Right cardiac atrium (tissue), 5 donors: Measurements from ENCODE around the gene EFEMP2. TPM values are rescaled to one million over a fixed set of nuclear protein-coding genes. Genes with fewer than 3 reads are reported as not detected.
A peak's percentile ranks its signal among the peaks of the same experiment; 100 is the strongest.
"Not testable (repeated sequence)": the region's sequence is repeated elsewhere in the genome, so short reads cannot be mapped to it uniquely, and the experiment has no call there.

Experiments
- ATAC-seq, 2 donors: fragments of 200-7000 bp; cut with Tn5 transposase; one replicate each; pipeline versions ENCODE4 v1.8.0 to v1.9.1; 2020; ENCODE audit warnings: moderate library complexity in 2 of 2, mild to moderate bottlenecking in 1 of 2
- DNase-seq, 3 donors: peaks; one replicate each; pipeline ENCODE4 v3.0.0-alpha.2; 2020
- H3K27ac ChIP-seq: one replicate; pipeline ENCODE4 v1.5.1; 2013; ENCODE audit warnings: mild to moderate bottlenecking, low read length, control low read depth, moderate library complexity
- H3K27me3 ChIP-seq: one replicate; pipeline ENCODE4 v1.6.1; 2013; ENCODE audit not compliant: control insufficient read depth, insufficient read depth
- H3K4me1 ChIP-seq: one replicate; pipeline ENCODE4 v1.6.1; 2013; ENCODE audit warnings: low read length; ENCODE audit not compliant: control insufficient read depth, insufficient read depth
- H3K4me3 ChIP-seq: one replicate; pipeline ENCODE4 v1.5.1; 2013; ENCODE audit warnings: low read length, control low read depth
- H3K9me3 ChIP-seq: one replicate; pipeline ENCODE4 v1.6.1; 2013; ENCODE audit warnings: low read length; ENCODE audit not compliant: control insufficient read depth
- WGBS: extraction: QIAGEN DNeasy Blood & Tissue Kit; methylation state at CpG from one replicate; pipeline ENCODE4 v1.1.7; 2013; 5-methylcytosine and 5-hydroxymethylcytosine counted together
- intact Hi-C, 4 donors: fragments of 100-400 bp; cut with DNase I; formaldehyde crosslinking; loops; one replicate each; pipeline versions ENCODE4 v1.11.0 to v1.14.0; 2022 to 2023
- polyA plus RNA-seq: library from polyadenylated mRNA; stranded (reverse); fragments of 200-250 nt; gene quantifications from one replicate; pipeline ENCODE4 v1.2.3, GENCODE V29; 2013
- total RNA-seq, 4 donors: library from RNA; stranded (reverse); fragmentation: NEBNext Ultra II Directional; extraction: Animal tissue kit (Norgen Biotek cat#: 25700); gene quantifications; one replicate each; pipeline ENCODE4 v1.2.1, GENCODE V29; 2021
- donor health status: healthy with polysubstance abuse.
- donor health status: DM: no; HTN: yes; CAD: no.
- donor health status: DM: no; HTN: no; CAD: no.
- donor health status: DM: no; HTN: yes; CAD: no; lungs with severe emphysema.
- donor health status: DM: yes; HTN: yes; CAD: no.

EFEMP2 gene
- total and polyA plus RNA-seq, 5 donors: 128 to 164 (median 140) TPM

GRCh38 chr11:65900125-65900898 is 27.7 kb upstream of the EFEMP2 start, which contains the start of gene FOSL1:
Gene FOSL1 (minus strand): TSS chr11:65900388. CDS start chr11:65900339, 49 bp downstream.
- intact Hi-C loops: no loop called here
- WGBS: 2% methylated on average over 80 of the region's 80 CpGs

GRCh38 chr11:65899356-65900124 is 26.9 kb upstream of the EFEMP2 start:
- 2% methylated on average over 78 of the region's 78 CpGs for WGBS
- no peak overlapping the region for H3K27ac ChIP-seq
- peak overlapping the region; percentile 49 for H3K4me3 ChIP-seq
- ATAC-seq (peak; percentile 38 to 83), DNase-seq (peak; percentile 82 to 84 (median 83))
- H3K27me3 ChIP-seq: no peaks in the 10 kb centered on the region
- no peaks in the 10 kb centered on the region for H3K4me1 ChIP-seq
- intact Hi-C loops: no loop called here
- H3K9me3 ChIP-seq: no peaks in the 10 kb centered on the region

More at GRCh38 chr11:65900125-65900898, 27.7 kb upstream of the EFEMP2 start, which contains the start of gene FOSL1:
- Histone ChIP-seq H3K4me3 (peak within 1 kb of the TSS; percentile 49), H3K9me3 (no peaks in the 10 kb centered on the region), H3K27me3 (no peaks in the 10 kb centered on the region), H3K4me1 (no peaks in the 10 kb centered on the region), H3K27ac (no peak within 1 kb of the TSS)
- DNase-seq (peak; percentile 93 to 94 (median 94)), ATAC-seq (peak; percentile 91 to 93)

GRCh38 chr11:65898656-65899355 is 26.2 kb upstream of the EFEMP2 start:
- WGBS: 28% methylated on average over 28 of the region's 28 CpGs
- ATAC-seq (no peak), DNase-seq (no peak)
- Histone ChIP-seq H3K27me3 (no peaks in the 10 kb centered on the region), H3K27ac (no peak overlapping the region), H3K4me3 (peak overlapping the region; percentile 49), H3K4me1 (no peaks in the 10 kb centered on the region), H3K9me3 (no peaks in the 10 kb centered on the region)
- intact Hi-C loops: no loop called here

- H3K27ac ChIP-seq: no peak overlapping the region
- DNase-seq (no peak), ATAC-seq (no peak)
- 96% methylated on average over 4 of the region's 4 CpGs for WGBS
- H3K9me3 ChIP-seq: no peaks in the 10 kb centered on the region
- intact Hi-C loops: no loop called here
- no peaks in the 10 kb centered on the region for H3K27me3 ChIP-seq
- no peak overlapping the region for H3K4me3 ChIP-seq
- H3K4me1 ChIP-seq: peaks cover 3% of the 10 kb centered on the region
These were observed 24.4 kb upstream of the EFEMP2 start for GRCh38 chr11:65897020-65897471.

DNA sequence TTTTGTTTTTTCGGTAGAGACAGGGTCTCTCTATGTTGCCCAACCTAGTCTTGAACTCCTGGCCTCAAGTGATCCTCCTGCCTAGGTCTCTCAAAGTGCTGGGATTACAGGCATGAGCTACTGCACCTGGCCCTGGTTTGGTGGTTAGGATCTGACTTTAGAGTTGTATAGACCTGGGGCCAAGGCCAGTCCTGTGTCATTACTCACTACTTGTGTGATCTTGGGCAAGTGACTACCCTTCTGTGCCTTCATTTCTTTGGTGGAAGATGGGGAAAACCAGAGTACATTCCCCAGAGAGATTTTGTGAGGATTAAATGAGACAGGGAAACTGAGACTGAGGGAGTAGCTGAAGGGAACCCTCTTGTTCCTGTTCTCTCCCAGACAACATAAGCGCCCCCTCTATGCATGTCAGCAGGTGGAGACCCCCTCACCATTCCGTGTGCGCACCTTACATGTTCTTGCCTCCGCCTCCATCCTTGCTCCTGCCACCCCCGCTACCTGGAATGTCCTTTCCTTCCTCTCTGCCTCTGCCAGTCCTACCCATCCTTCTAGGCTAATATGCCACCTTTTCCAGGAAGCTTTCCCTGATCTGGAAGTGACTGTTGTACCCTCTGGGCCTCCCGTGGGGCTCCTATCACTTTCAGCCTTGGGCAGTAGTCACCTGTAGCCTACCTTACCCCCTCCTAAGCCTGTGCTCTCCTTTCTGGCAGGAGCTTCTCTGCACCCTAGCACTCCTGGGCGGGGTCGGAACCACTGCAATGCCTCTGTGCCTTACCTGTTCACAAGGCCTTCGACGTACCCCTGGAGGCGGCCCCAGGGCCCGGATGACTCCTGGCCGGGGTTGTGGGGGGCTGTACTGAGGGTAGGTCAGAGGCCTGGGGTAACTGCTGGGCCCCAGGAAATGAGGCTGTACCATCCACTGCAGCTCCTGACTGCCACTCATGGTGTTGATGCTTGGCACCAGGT is 23.7 kb upstream of the EFEMP2 start:
- DNase-seq (peak in 2 of 3 donors; percentile 52 to 57), ATAC-seq (no peak)
- WGBS: 93% methylated on average over 14 of the region's 14 CpGs
- H3K4me3 ChIP-seq: no peak overlapping the region
- H3K27me3 ChIP-seq: no peaks in the 10 kb centered on the region
- peaks cover 3% of the 10 kb centered on the region for H3K4me1 ChIP-seq
- intact Hi-C loops: no loop called here
- H3K27ac ChIP-seq: no peak overlapping the region
- no peaks in the 10 kb centered on the region for H3K9me3 ChIP-seq

- 94% methylated on average over 5 of the region's 5 CpGs for WGBS
- intact Hi-C loops: no loop called here
- Histone ChIP-seq H3K4me1 (peaks cover 3% of the 10 kb centered on the region), H3K27ac (no peak overlapping the region), H3K9me3 (no peaks in the 10 kb centered on the region), H3K4me3 (no peak overlapping the region), H3K27me3 (no peaks in the 10 kb centered on the region)
- DNase-seq (peak in 1 of 3 donors; percentile 6), ATAC-seq (no peak)
These were observed 22.9 kb upstream of the EFEMP2 start for GRCh38 chr11:65895482-65895981.

DNA sequence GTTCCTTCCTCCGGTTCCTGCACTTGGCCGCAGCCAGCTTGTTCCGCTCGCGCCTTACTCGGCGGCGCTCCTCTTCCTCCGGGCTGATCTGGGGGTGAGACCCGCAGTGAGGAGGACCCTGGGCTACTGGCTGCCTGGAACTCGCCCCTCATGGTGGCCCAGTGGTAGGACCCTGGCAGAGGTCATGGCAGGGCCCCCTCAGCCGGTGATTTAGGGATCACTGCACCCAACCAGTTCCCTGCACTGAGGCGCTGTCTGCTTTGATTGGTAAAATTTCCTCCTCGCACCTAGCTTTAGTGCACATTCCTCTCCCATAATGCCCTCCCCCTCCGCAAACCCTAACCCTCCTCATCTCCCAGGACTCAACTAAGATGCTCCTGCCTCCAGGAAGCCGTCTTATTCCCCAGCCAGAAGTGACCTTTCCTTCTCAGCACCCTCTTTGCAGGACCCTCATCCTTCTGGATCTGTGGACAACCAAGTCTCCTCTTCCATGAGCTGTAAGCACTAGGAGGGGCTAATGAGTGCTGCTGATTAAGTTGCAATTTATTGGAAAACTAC is 21.5 kb upstream of the EFEMP2 start:
- Histone ChIP-seq H3K4me1 (peaks cover 7% of the 10 kb centered on the region), H3K4me3 (no peak overlapping the region), H3K27me3 (no peaks in the 10 kb centered on the region), H3K9me3 (no peaks in the 10 kb centered on the region), H3K27ac (peak overlapping the region; percentile 78)
- ATAC-seq (peak in 1 of 2 donors; percentile 2), DNase-seq (peak; percentile 54 to 83 (median 81))
- WGBS: 61% methylated on average over 16 of the region's 16 CpGs
- intact Hi-C loops: no loop called here

DNA sequence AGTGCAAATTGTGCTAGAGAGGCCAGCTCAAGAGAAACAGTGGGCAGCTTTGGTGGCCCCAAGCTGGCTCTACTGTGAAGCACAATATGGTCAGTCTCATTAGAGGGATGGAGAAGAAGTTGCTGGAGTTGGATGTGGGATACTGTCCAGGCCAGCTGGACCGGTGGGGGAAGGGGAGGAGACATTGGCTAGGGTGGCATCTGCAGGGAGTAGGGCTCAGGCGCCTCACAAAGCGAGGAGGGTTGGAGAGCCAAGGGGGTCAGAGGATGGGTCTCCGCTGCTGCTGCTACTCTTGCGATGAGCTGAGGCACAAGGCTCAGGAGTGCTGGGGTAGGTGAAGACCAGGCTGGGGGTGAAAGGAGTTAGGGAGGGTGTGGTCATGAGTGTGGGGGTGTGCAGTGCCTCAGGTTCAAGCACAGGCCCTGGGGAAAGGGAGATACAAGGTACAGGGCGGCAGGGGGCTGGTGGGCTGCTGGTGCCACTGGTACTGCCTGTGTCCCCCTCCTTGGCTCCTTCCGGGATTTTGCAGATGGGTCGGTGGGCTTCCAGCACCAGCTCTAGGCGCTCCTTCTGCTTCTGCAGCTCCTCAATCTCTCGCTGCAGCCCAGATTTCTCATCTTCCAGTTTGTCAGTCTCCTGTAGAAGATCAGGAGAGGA is 20.2 kb upstream of the EFEMP2 start:
- no peaks in the 10 kb centered on the region for H3K27me3 ChIP-seq
- H3K9me3 ChIP-seq: no peaks in the 10 kb centered on the region
- no peak for ATAC-seq
- peak in 1 of 3 donors; percentile 60 for DNase-seq
- WGBS: 64% methylated on average over 10 of the region's 10 CpGs
- no peak overlapping the region for H3K4me3 ChIP-seq
- peak overlapping the region; percentile 52 for H3K27ac ChIP-seq
- peaks cover 7% of the 10 kb centered on the region for H3K4me1 ChIP-seq
- intact Hi-C loops: no loop called here

- 39% methylated on average over 5 of the region's 5 CpGs for WGBS
- H3K9me3 ChIP-seq, H3K27me3 ChIP-seq, H3K4me1 ChIP-seq, intact Hi-C loops, ATAC-seq: not testable (repeated sequence)
- Histone ChIP-seq H3K4me3 (peak overlapping the region; percentile 61), H3K27ac (peak overlapping the region; percentile 98)
- peak in 2 of 3 donors; percentile 50 to 61 for DNase-seq
These were observed 19.5 kb upstream of the EFEMP2 start for GRCh38 chr11:65892137-65892540.
